Measurements from ENCODE around the gene SOX4. TPM values are rescaled to one million over a fixed set of nuclear protein-coding genes. Genes with fewer than 3 reads are reported as not detected.
A peak's percentile ranks its signal among the peaks of the same experiment; 100 is the strongest.

Gene SOX4
- total RNA-seq, 1 donor from 2014 or later, result 132 TPM

GRCh38 chr6:21588481-21589351 lies 4.8 kb upstream of the SOX4 start:
- Mint-ChIP-seq H3K4me3 (ENCODE audit: unreplicated experiment) (peak overlapping the region; percentile 96), H3K36me3 (ENCODE audit: low read depth, unreplicated experiment) (no peaks in the 10 kb centered on the region), H3K27ac (ENCODE audit: unreplicated experiment) (peak overlapping the region; percentile 89), H3K4me1 (ENCODE audit: unreplicated experiment) (peaks cover 11% of the 10 kb centered on the region), H3K9me3 (ENCODE audit: unreplicated experiment) (no peaks in the 10 kb centered on the region), H3K27me3 (ENCODE audit: unreplicated experiment) (peaks cover 4% of the 10 kb centered on the region)
- TF ChIP-seq CTCF (IDR thresholded peaks at IDR 0.05; ENCODE audit: unreplicated experiment), result no peak
- peak; percentile 65 for DNase-seq (ENCODE audit: low spot score)

GRCh38 chr6:21589352-21590345 lies 3.9 kb upstream of the SOX4 start:
- no peaks in the 10 kb centered on the region for H3K36me3 Mint-ChIP-seq (ENCODE audit: low read depth, unreplicated experiment)
- H3K27me3 Mint-ChIP-seq (ENCODE audit: unreplicated experiment), result peaks cover 4% of the 10 kb centered on the region
- peak overlapping the region; percentile 96 for H3K4me3 Mint-ChIP-seq (ENCODE audit: unreplicated experiment)
- H3K27ac Mint-ChIP-seq (ENCODE audit: unreplicated experiment), result peak overlapping the region; percentile 89
- no peaks in the 10 kb centered on the region for H3K9me3 Mint-ChIP-seq (ENCODE audit: unreplicated experiment)
- peak; percentile 78 for TF ChIP-seq CTCF (IDR thresholded peaks at IDR 0.05; ENCODE audit: unreplicated experiment)
- H3K4me1 Mint-ChIP-seq (ENCODE audit: unreplicated experiment), result peaks cover 11% of the 10 kb centered on the region
- DNase-seq (ENCODE audit: low spot score), result peak; percentile 94

GRCh38 chr6:21590346-21590745 lies 3.2 kb upstream of the SOX4 start:
- peaks cover 4% of the 10 kb centered on the region for H3K27me3 Mint-ChIP-seq (ENCODE audit: unreplicated experiment)
- no peaks in the 10 kb centered on the region for H3K36me3 Mint-ChIP-seq (ENCODE audit: low read depth, unreplicated experiment)
- DNase-seq (ENCODE audit: low spot score), result no peak
- no peak for TF ChIP-seq CTCF (IDR thresholded peaks at IDR 0.05; ENCODE audit: unreplicated experiment)
- H3K4me1 Mint-ChIP-seq (ENCODE audit: unreplicated experiment), result peaks cover 11% of the 10 kb centered on the region
- no peak overlapping the region for H3K4me3 Mint-ChIP-seq (ENCODE audit: unreplicated experiment)
- no peak overlapping the region for H3K27ac Mint-ChIP-seq (ENCODE audit: unreplicated experiment)
- H3K9me3 Mint-ChIP-seq (ENCODE audit: unreplicated experiment), result no peaks in the 10 kb centered on the region

GRCh38 chr6:21591446-21591845 lies 2.1 kb upstream of the SOX4 start:
- no peaks in the 10 kb centered on the region for H3K9me3 Mint-ChIP-seq (ENCODE audit: unreplicated experiment)
- no peak overlapping the region for H3K27ac Mint-ChIP-seq (ENCODE audit: unreplicated experiment)
- peaks cover 10% of the 10 kb centered on the region for H3K36me3 Mint-ChIP-seq (ENCODE audit: low read depth, unreplicated experiment)
- peaks cover 15% of the 10 kb centered on the region for H3K4me1 Mint-ChIP-seq (ENCODE audit: unreplicated experiment)
- TF ChIP-seq CTCF (IDR thresholded peaks at IDR 0.05; ENCODE audit: unreplicated experiment), result no peak
- peaks cover 11% of the 10 kb centered on the region for H3K27me3 Mint-ChIP-seq (ENCODE audit: unreplicated experiment)
- H3K4me3 Mint-ChIP-seq (ENCODE audit: unreplicated experiment), result no peak overlapping the region
- no peak for DNase-seq (ENCODE audit: low spot score)

Measured in endothelial cell (in vitro differentiated cells).